Measurements from ENCODE around the gene FOXD4L6.
"Not testable (repeated sequence)": the region's sequence is repeated elsewhere in the genome, so short reads cannot be mapped to it uniquely, and the experiment has no call there.

DNA sequence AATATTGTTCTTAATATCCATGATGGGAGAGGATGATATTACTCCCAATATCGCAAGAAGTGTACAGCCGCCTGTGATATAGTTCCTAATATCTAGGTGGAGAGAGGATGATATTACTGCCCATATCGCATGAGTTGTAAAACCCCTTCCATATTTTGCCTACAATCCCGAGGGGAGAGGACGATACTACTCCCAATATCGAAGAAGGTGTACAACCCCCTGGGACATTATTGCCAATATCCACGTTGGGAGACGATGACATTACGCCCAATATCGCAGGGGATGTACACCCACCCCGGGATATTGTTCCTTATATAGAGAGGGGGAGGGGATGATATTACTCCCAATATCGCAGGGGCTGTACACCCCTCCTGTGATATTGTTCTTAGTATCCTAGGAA lies 17.1 kb downstream of the FOXD4L6 start:
- TF ChIP-seq, protein P1, sequence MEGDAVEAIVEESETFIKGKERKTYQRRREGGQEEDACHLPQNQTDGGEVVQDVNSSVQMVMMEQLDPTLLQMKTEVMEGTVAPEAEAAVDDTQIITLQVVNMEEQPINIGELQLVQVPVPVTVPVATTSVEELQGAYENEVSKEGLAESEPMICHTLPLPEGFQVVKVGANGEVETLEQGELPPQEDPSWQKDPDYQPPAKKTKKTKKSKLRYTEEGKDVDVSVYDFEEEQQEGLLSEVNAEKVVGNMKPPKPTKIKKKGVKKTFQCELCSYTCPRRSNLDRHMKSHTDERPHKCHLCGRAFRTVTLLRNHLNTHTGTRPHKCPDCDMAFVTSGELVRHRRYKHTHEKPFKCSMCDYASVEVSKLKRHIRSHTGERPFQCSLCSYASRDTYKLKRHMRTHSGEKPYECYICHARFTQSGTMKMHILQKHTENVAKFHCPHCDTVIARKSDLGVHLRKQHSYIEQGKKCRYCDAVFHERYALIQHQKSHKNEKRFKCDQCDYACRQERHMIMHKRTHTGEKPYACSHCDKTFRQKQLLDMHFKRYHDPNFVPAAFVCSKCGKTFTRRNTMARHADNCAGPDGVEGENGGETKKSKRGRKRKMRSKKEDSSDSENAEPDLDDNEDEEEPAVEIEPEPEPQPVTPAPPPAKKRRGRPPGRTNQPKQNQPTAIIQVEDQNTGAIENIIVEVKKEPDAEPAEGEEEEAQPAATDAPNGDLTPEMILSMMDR (IDR thresholded peaks at IDR 0.05), result not testable (repeated sequence)
- not testable (repeated sequence) for TF ChIP-seq POLR2AphosphoS5, POLR2A, EP300 (IDR thresholded peaks at IDR 0.05)
